Spleen (tissue), 11 donors: ENCODE results near the gene TPRX1. TPM values are rescaled to one million over a fixed set of nuclear protein-coding genes. Genes with fewer than 3 reads are reported as not detected.

Experiments used
- DNase-seq: peaks from one replicate; pipeline ENCODE4 v3.0.0-alpha.2; 2020
- H3K27ac ChIP-seq, 8 donors: fragments of 200-600 bp; sonication (generic) in 7 of 8; 1 replicate in 4 of 8; 2 replicates in 4 of 8; pipeline versions ENCODE4 v1.5.0 to v1.8.0; 2016 to 2021; ENCODE audit warnings: inconsistent platforms in 4 of 8, mild to moderate bottlenecking in 4 of 8, moderate library complexity in 1 of 8
- H3K27me3 ChIP-seq, 7 donors: fragments of 200-600 bp; sonication (generic) in 6 of 7; replicated peaks in 1 of 7; 1 replicate in 4 of 7; 2 replicates in 3 of 7; pipeline versions ENCODE4 v1.5.0 to v1.8.0; 2016 to 2021; ENCODE audit warnings: inconsistent platforms in 3 of 7, mild to moderate bottlenecking in 1 of 7
- H3K36me3 ChIP-seq, 6 donors: fragments of 200-600 bp; sonication (generic) in 5 of 6; 1 replicate in 4 of 6; 2 replicates in 2 of 6; pipeline versions ENCODE4 v1.5.0 to v1.8.0; 2016 to 2021; ENCODE audit warnings: inconsistent platforms in 2 of 6
- H3K4me1 ChIP-seq, 6 donors: fragments of 200-600 bp; sonication (generic) in 5 of 6; 1 replicate in 3 of 6; 2 replicates in 3 of 6; pipeline versions ENCODE4 v1.5.0 to v1.8.0; 2016 to 2021; ENCODE audit warnings: inconsistent platforms in 3 of 6
- H3K4me3 ChIP-seq, 8 donors: fragments of 200-600 bp; sonication (generic) in 7 of 8; 1 replicate in 4 of 8; 2 replicates in 4 of 8; pipeline versions ENCODE4 v1.5.0 to v1.8.0; 2016 to 2021; ENCODE audit warnings: inconsistent platforms in 4 of 8, mild to moderate bottlenecking in 4 of 8, moderate library complexity in 2 of 8
- H3K9me3 ChIP-seq, 8 donors: fragments of 200-600 bp; sonication (generic) in 7 of 8; 1 replicate in 4 of 8; 2 replicates in 4 of 8; pipeline versions ENCODE4 v1.5.0 to v1.8.0; 2016 to 2021; ENCODE audit warnings: inconsistent platforms in 4 of 8
- POLR2A ChIP-seq, 3 donors: fragments of 450-650 bp; IDR thresholded peaks; one replicate each; pipeline ENCODE4 v1.5.1; 2017; ENCODE audit warnings: antibody characterized with exemption in 3 of 3, mild to moderate bottlenecking in 1 of 3
- POLR2AphosphoS5 ChIP-seq, 3 donors: sonication (generic); formaldehyde crosslinking; IDR thresholded peaks; one replicate each; pipeline ENCODE4 v1.5.1; 2017; ENCODE audit warnings: antibody characterized with exemption in 3 of 3
- WGBS, 5 donors: extraction: QIAGEN DNeasy Blood & Tissue Kit in 3 of 5; methylation state at CpG; one replicate each; pipeline versions ENCODE4 v1.1.5 to v1.1.7; 2013 to 2018; 5-methylcytosine and 5-hydroxymethylcytosine counted together
- intact Hi-C: fragments of 100-400 bp; cut with DNase I; formaldehyde crosslinking; loops from one replicate; pipeline ENCODE4 v1.15.0; 2023; ENCODE audit warnings: low total_unique reads
- polyA plus RNA-seq, 3 donors: library from polyadenylated mRNA; stranded (reverse); fragments of 200-250 nt; gene quantifications; one replicate each; pipeline ENCODE4 v1.2.1, GENCODE V29; 2013
- total RNA-seq, 7 donors: library from RNA; depleted of rRNA in 3 of 7; stranded (reverse); fragments of >200 nt in 3 of 7; fragmentation: NEBNext Ultra II Directional in 4 of 7; extraction: Animal tissue kit (Norgen Biotek cat#: 25700) in 4 of 7; gene quantifications; one replicate each; pipeline versions ENCODE4 v1.1.0 to v1.2.1, GENCODE V29; 2016 to 2021
- TF ChIP-seq, protein P1 (sequence below), 11 experiments: fragments of 200-600 bp in 7 of 11; fragments of 450-650 bp in 4 of 11; sonication (generic) in 4 of 11; IDR thresholded peaks in 8 of 11; conservative IDR thresholded peaks in 3 of 11; 1 replicate in 7 of 11; 2 replicates in 4 of 11; pipeline versions ENCODE4 v1.4.0 to v1.8.0; 2016 to 2021; ENCODE audit warnings: antibody characterized with exemption in 11 of 11, inconsistent platforms in 4 of 11, mild to moderate bottlenecking in 1 of 11
- donor health status: healthy with polysubstance abuse.
- donor health status: DM: no; HTN: no; CAD: no; lungs with moderate emphysema.
- donor health status: DM: no; HTN: no; CAD: no.
- donor health status: Bipolar disorder and iron deficiency.
- donor health status: healthy.
- donor health status: DM: no; HTN: no; CAD: no.
- donor health status: DM: yes; HTN: yes; CAD: no.

The TPRX1 gene
- total and polyA plus RNA-seq, 10 donors: not detected

- no peak overlapping the region for H3K27ac ChIP-seq
- H3K4me3 ChIP-seq: no peak overlapping the region
- intact Hi-C loops: no loop called here
- peaks cover 0 to 77% (median 0%) of the 10 kb centered on the region in 7 donors for H3K27me3 ChIP-seq
- no peak for DNase-seq
- no peaks in the 10 kb centered on the region for H3K36me3 ChIP-seq
- WGBS, 5 donors: 53 to 71% (median 59%) methylated on average over 5 of the region's 5 CpGs
- TF ChIP-seq POLR2A (IDR thresholded peaks at IDR 0.05) (no peak), POLR2AphosphoS5 (IDR thresholded peaks at IDR 0.05) (no peak)
- TF ChIP-seq, protein P1, sequence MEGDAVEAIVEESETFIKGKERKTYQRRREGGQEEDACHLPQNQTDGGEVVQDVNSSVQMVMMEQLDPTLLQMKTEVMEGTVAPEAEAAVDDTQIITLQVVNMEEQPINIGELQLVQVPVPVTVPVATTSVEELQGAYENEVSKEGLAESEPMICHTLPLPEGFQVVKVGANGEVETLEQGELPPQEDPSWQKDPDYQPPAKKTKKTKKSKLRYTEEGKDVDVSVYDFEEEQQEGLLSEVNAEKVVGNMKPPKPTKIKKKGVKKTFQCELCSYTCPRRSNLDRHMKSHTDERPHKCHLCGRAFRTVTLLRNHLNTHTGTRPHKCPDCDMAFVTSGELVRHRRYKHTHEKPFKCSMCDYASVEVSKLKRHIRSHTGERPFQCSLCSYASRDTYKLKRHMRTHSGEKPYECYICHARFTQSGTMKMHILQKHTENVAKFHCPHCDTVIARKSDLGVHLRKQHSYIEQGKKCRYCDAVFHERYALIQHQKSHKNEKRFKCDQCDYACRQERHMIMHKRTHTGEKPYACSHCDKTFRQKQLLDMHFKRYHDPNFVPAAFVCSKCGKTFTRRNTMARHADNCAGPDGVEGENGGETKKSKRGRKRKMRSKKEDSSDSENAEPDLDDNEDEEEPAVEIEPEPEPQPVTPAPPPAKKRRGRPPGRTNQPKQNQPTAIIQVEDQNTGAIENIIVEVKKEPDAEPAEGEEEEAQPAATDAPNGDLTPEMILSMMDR (IDR thresholded peaks at IDR 0.05 in 8 of 11, conservative IDR thresholded peaks at IDR 0.05 in 3 of 11): no peak
- H3K9me3 ChIP-seq: no peaks in the 10 kb centered on the region
- no peaks in the 10 kb centered on the region for H3K4me1 ChIP-seq
Observed at GRCh38 chr19:47842941-47843340, 38.6 kb upstream of the TPRX1 start.

DNA sequence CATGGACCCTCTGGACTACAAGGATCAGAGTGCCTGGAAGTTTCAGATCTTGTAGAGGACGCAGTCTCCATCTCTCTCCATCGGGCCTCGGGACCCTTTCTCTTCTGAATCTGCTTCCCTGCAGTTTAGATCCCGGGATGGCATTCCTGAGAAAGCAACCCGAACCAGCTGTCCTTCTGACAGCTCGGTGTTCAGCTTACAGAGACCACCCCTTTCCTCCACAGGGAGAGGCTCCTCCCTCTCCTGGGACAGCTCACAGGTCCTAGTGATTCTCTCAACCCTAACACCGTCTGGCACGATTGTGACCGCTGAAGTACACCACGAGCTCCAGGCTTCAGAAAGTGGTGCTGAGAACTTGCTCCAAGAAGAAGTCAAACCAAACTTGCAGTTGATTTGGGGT is 35.6 kb upstream of the TPRX1 start:
- 30 to 45% (median 40%) methylated on average over 10 of the region's 10 CpGs for WGBS, 5 donors
- TF ChIP-seq POLR2AphosphoS5 (IDR thresholded peaks at IDR 0.05) (no peak), POLR2A (IDR thresholded peaks at IDR 0.05) (no peak)
- TF ChIP-seq, protein P1 (IDR thresholded peaks at IDR 0.05 in 8 of 11, conservative IDR thresholded peaks at IDR 0.05 in 3 of 11): no peak

GRCh38 chr19:47839411-47839810 is 35.1 kb upstream of the TPRX1 start:
- TF ChIP-seq POLR2A (IDR thresholded peaks at IDR 0.05) (no peak), POLR2AphosphoS5 (IDR thresholded peaks at IDR 0.05) (no peak)
- TF ChIP-seq, protein P1 (IDR thresholded peaks at IDR 0.05 in 8 of 11, conservative IDR thresholded peaks at IDR 0.05 in 3 of 11): no peak
- no peak for DNase-seq
- intact Hi-C loops: no loop called here
- 73 to 83% (median 76%) methylated on average over 14 to 16 of the region's 16 CpGs for WGBS, 5 donors
- Histone ChIP-seq H3K27me3 (peaks cover 0 to 48% (median 0%) of the 10 kb centered on the region in 7 donors), H3K4me1 (no peaks in the 10 kb centered on the region), H3K4me3 (no peak overlapping the region), H3K27ac (no peak overlapping the region), H3K36me3 (no peaks in the 10 kb centered on the region), H3K9me3 (no peaks in the 10 kb centered on the region)

More for the DNA sequence above, 35.6 kb upstream of the TPRX1 start:
- H3K27me3 ChIP-seq: peaks cover 0 to 50% (median 0%) of the 10 kb centered on the region in 7 donors
- H3K9me3 ChIP-seq: no peaks in the 10 kb centered on the region
- no peak for DNase-seq
- no peak overlapping the region for H3K4me3 ChIP-seq
- no peak overlapping the region for H3K27ac ChIP-seq
- intact Hi-C loops: no loop called here
- H3K36me3 ChIP-seq: no peaks in the 10 kb centered on the region
- no peaks in the 10 kb centered on the region for H3K4me1 ChIP-seq

- DNase-seq: no peak
- intact Hi-C loops: no loop called here
- 78 to 100% (median 81%) methylated on average over 1 to 8 of the region's 8 CpGs for WGBS, 5 donors
- no peak overlapping the region for H3K27ac ChIP-seq
- H3K36me3 ChIP-seq: no peaks in the 10 kb centered on the region
- peaks cover 0 to 40% (median 0%) of the 10 kb centered on the region in 7 donors for H3K27me3 ChIP-seq
- H3K9me3 ChIP-seq: no peaks in the 10 kb centered on the region
- no peak overlapping the region for H3K4me3 ChIP-seq
- no peaks in the 10 kb centered on the region for H3K4me1 ChIP-seq
- TF ChIP-seq POLR2AphosphoS5 (IDR thresholded peaks at IDR 0.05) (no peak), POLR2A (IDR thresholded peaks at IDR 0.05) (no peak)
- TF ChIP-seq, protein P1 (IDR thresholded peaks at IDR 0.05 in 8 of 11, conservative IDR thresholded peaks at IDR 0.05 in 3 of 11): no peak
Observed at GRCh38 chr19:47836038-47836437, 31.7 kb upstream of the TPRX1 start.
